Hepatocyte (in vitro differentiated cells): ENCODE measurements around the gene TNFAIP6. TPM values are rescaled to one million over a fixed set of nuclear protein-coding genes. Genes with fewer than 3 reads are reported as not detected.
"Not testable (repeated sequence)": the region's sequence is repeated elsewhere in the genome, so short reads cannot be mapped to it uniquely, and the experiment has no call there.

Experiments
- DNase-seq: peaks from one replicate; pipeline ENCODE4 v3.0.0-alpha.2; 2016; ENCODE audit warnings: low spot score
- H2AFZ ChIP-seq: fragments of 200-600 bp; sonication (generic); 2 replicates; pipeline ENCODE4 v1.6.0; 2016; ENCODE audit warnings: antibody characterized with exemption, mild to moderate bottlenecking
- H3K27ac ChIP-seq: fragments of 200-600 bp; sonication (generic); 2 replicates; pipeline ENCODE4 v1.5.1; 2016; ENCODE audit warnings: mild to moderate bottlenecking
- H3K27me3 ChIP-seq: fragments of 200-600 bp; sonication (generic); 2 replicates; pipeline ENCODE4 v1.6.1; 2016
- H3K36me3 ChIP-seq: fragments of 200-600 bp; sonication (generic); replicated peaks from 2 replicates; pipeline ENCODE4 v1.5.1; 2016; ENCODE audit warnings: low read depth; ENCODE audit not compliant: insufficient read depth
- H3K4me1 ChIP-seq: fragments of 200-600 bp; sonication (generic); 2 replicates; pipeline ENCODE4 v1.5.1; 2016; ENCODE audit warnings: mild to moderate bottlenecking, moderate library complexity; ENCODE audit not compliant: insufficient read depth
- H3K4me2 ChIP-seq: fragments of 200-600 bp; sonication (generic); 2 replicates; pipeline ENCODE4 v1.6.0; 2016
- H3K4me3 ChIP-seq: fragments of 200-600 bp; sonication (generic); 2 replicates; pipeline ENCODE4 v1.5.1; 2016; ENCODE audit warnings: mild to moderate bottlenecking
- H3K79me2 ChIP-seq: fragments of 200-600 bp; sonication (generic); 2 replicates; pipeline ENCODE4 v1.6.0; 2017; ENCODE audit warnings: mild to moderate bottlenecking
- H3K9me2 ChIP-seq: fragments of 200-600 bp; sonication (generic); replicated peaks from 2 replicates; pipeline ENCODE4 v1.6.0; 2017; ENCODE audit warnings: mild to moderate bottlenecking; ENCODE audit not compliant: insufficient read depth
- H3K9me3 ChIP-seq: fragments of 200-600 bp; sonication (generic); 2 replicates; pipeline ENCODE4 v1.5.1; 2016; ENCODE audit warnings: low read depth, mild to moderate bottlenecking
- H4K20me1 ChIP-seq: fragments of 200-600 bp; sonication (generic); 2 replicates; pipeline ENCODE4 v1.6.0; 2016; ENCODE audit warnings: mild to moderate bottlenecking; ENCODE audit not compliant: insufficient read depth, poor library complexity, severe bottlenecking
- EZH2 ChIP-seq: fragments of 200-600 bp; sonication (generic); IDR thresholded peaks from 2 replicates; pipeline ENCODE4 v1.6.1; 2016; ENCODE audit warnings: antibody characterized with exemption, mild to moderate bottlenecking, borderline replicate concordance
- EZH2phosphoT487 ChIP-seq: fragments of 200-600 bp; sonication (generic); IDR thresholded peaks from one replicate; pipeline ENCODE4 v1.6.1; 2018; ENCODE audit warnings: antibody characterized with exemption, mild to moderate bottlenecking, low read depth, moderate library complexity; ENCODE audit not compliant: unreplicated experiment, severe bottlenecking
- WGBS: methylation state at CpG from one replicate; pipeline ENCODE4 v1.1.6; 2016; ENCODE audit warnings: low lambda C conversion rate; ENCODE audit errors: missing lambda C conversion rate; 5-methylcytosine and 5-hydroxymethylcytosine counted together
- polyA plus RNA-seq: library from polyadenylated mRNA; unstranded; fragments of >200 nt; fragmentation: Nextera tagmentation; extraction: Ambion mirVana; gene quantifications from 2 replicates; pipeline ENCODE4 v1.2.1, GENCODE V29; 2016
- total RNA-seq: library from RNA; depleted of rRNA; stranded (reverse); fragments of >200 nt; gene quantifications from 2 replicates; pipeline ENCODE4 v1.2.3, GENCODE V29; 2014
- TF ChIP-seq, protein P1 (sequence below): fragments of 200-600 bp; sonication (generic); IDR thresholded peaks from 2 replicates; pipeline ENCODE4 v1.5.1; 2016; ENCODE audit warnings: antibody characterized with exemption, mild to moderate bottlenecking; ENCODE audit not compliant: poor library complexity

TNFAIP6 gene
- total and polyA plus RNA-seq, 2 experiments from 2014 or later = 10.5 to 13.0 TPM

DNA sequence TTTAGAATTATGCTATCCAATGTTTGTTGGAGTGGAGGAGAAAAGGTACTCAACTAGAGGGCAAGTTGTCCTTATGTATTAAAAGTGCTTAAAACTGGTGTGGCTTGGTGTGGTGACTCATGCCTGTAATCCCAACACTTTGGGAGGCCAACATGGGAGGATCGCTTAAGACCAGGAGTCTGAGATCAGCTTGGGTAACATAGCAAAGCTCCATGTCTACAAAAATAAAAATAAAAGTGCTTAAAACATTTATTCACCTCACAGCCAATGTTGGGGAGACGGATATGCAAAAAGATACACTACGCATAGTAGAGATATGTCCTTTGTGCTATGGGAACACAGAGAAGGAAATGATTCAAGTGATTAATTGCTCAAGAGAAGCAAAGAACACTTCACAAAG is 19.3 kb upstream of the TNFAIP6 start:
- H3K27ac ChIP-seq = no peak overlapping the region
- H2AFZ ChIP-seq = no peak overlapping the region
- no peaks in the 10 kb centered on the region for H3K79me2 ChIP-seq
- H3K36me3 ChIP-seq = no peaks in the 10 kb centered on the region
- no peaks in the 10 kb centered on the region for H3K9me2 ChIP-seq
- H4K20me1 ChIP-seq = no peaks in the 10 kb centered on the region
- no peaks in the 10 kb centered on the region for H3K27me3 ChIP-seq
- WGBS = 94% methylated on average over 3 of the region's 3 CpGs
- H3K4me2 ChIP-seq = no peak overlapping the region
- no peak for DNase-seq
- H3K4me1 ChIP-seq = no peaks in the 10 kb centered on the region
- TF ChIP-seq EZH2 (no peak), EZH2phosphoT487 (no peak)
- TF ChIP-seq, protein P1, sequence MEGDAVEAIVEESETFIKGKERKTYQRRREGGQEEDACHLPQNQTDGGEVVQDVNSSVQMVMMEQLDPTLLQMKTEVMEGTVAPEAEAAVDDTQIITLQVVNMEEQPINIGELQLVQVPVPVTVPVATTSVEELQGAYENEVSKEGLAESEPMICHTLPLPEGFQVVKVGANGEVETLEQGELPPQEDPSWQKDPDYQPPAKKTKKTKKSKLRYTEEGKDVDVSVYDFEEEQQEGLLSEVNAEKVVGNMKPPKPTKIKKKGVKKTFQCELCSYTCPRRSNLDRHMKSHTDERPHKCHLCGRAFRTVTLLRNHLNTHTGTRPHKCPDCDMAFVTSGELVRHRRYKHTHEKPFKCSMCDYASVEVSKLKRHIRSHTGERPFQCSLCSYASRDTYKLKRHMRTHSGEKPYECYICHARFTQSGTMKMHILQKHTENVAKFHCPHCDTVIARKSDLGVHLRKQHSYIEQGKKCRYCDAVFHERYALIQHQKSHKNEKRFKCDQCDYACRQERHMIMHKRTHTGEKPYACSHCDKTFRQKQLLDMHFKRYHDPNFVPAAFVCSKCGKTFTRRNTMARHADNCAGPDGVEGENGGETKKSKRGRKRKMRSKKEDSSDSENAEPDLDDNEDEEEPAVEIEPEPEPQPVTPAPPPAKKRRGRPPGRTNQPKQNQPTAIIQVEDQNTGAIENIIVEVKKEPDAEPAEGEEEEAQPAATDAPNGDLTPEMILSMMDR = no peak
- H3K9me3 ChIP-seq = no peaks in the 10 kb centered on the region
- no peak overlapping the region for H3K4me3 ChIP-seq

DNA sequence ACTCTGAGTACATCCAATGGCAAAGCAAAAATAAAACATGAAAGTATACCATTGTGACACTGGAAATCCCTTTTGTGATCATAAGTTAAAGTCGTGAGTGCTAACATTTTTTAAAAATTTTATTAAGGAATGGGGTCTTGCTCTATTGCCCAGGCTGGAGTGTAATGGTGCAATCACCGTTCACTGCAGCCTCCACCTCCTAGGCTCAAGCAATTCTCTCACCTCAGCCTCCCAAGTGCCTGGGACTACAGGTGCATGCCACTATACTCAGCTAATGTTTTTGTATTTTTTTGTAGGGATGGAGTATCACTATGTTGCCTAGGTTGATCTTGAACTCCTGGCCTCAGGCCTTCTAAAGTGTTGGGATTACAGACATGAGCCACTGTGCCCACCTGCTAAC is 14.3 kb upstream of the TNFAIP6 start:
- no peak overlapping the region for H3K4me2 ChIP-seq
- 94% methylated on average over 2 of the region's 2 CpGs for WGBS
- no peaks in the 10 kb centered on the region for H3K9me2 ChIP-seq
- no peak overlapping the region for H3K4me3 ChIP-seq
- no peaks in the 10 kb centered on the region for H3K36me3 ChIP-seq
- H3K9me3 ChIP-seq = no peaks in the 10 kb centered on the region
- no peaks in the 10 kb centered on the region for H3K27me3 ChIP-seq
- no peaks in the 10 kb centered on the region for H3K79me2 ChIP-seq
- no peak for DNase-seq
- H4K20me1 ChIP-seq = no peaks in the 10 kb centered on the region
- H3K4me1 ChIP-seq = peaks cover 3% of the 10 kb centered on the region
- H2AFZ ChIP-seq = no peak overlapping the region
- no peak overlapping the region for H3K27ac ChIP-seq
- TF ChIP-seq EZH2phosphoT487 (no peak), EZH2 (no peak)
- TF ChIP-seq, protein P1 = no peak

DNA sequence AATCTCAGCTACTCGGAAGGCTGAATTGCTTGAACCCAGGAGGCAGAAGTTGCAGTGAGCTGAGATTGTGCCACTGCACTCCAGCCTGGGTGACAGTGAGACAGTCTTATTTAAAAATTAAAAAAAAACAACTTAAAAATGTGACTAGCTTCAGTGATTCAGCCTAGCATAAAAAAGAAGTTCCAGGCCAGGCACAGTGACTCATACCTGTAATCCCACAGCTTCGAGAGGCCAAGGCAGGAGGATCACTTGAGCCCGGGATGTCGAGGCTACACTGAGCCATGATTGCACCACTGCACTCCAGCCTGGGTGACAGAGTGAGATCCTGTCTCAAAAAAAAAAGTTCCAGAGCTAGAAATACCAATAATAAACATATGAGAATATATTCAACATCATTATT is 13.2 kb upstream of the TNFAIP6 start:
- H2AFZ ChIP-seq, H3K27ac ChIP-seq, H3K4me1 ChIP-seq, H3K9me3 ChIP-seq, H3K36me3 ChIP-seq, DNase-seq, H3K27me3 ChIP-seq, H3K4me2 ChIP-seq, H4K20me1 ChIP-seq, H3K4me3 ChIP-seq, H3K79me2 ChIP-seq, H3K9me2 ChIP-seq: not testable (repeated sequence)
- 91% methylated on average over 4 of the region's 4 CpGs for WGBS

DNA sequence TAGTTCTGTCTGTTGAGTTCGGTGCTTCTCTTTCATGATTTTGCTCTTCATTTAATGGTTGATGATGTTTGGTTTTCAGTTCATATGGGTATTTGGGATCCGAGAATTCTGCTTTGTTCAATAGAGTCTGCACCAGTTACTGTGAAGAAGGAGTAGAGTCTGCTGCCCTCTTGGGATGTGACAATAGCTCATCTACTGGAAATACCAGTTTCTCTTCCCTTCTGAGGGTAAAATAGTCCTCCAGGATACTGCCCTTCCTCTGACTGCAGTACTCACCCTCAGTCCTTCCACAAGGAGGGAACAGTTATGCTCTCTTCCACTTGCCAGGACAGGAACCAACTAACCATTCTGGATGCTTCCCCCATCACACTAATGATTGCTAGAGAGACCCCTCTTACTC is 12.5 kb upstream of the TNFAIP6 start:
- no peak overlapping the region for H3K27ac ChIP-seq
- no peaks in the 10 kb centered on the region for H3K9me2 ChIP-seq
- no peak for TF ChIP-seq EZH2
- no peak for TF ChIP-seq EZH2phosphoT487
- TF ChIP-seq, protein P1 = no peak
- no peaks in the 10 kb centered on the region for H3K9me3 ChIP-seq
- no peaks in the 10 kb centered on the region for H3K36me3 ChIP-seq
- peaks cover 3% of the 10 kb centered on the region for H3K4me1 ChIP-seq
- H4K20me1 ChIP-seq = no peaks in the 10 kb centered on the region
- no peak overlapping the region for H3K4me3 ChIP-seq
- 86% methylated on average over 2 of the region's 2 CpGs for WGBS
- no peaks in the 10 kb centered on the region for H3K79me2 ChIP-seq
- H3K27me3 ChIP-seq = no peaks in the 10 kb centered on the region
- DNase-seq = no peak
- H2AFZ ChIP-seq = no peak overlapping the region
- no peak overlapping the region for H3K4me2 ChIP-seq
